K562 (cell line): Measurements from ENCODE around the gene TRIM25. TPM values are rescaled to one million over a fixed set of nuclear protein-coding genes. Genes with fewer than 3 reads are reported as not detected.

Experiments used
- ARID2 ChIP-seq: fragments of 450-650 bp; IDR thresholded peaks from 2 replicates; pipeline ENCODE4 v1.6.1; 2017; ENCODE audit warnings: antibody characterized with exemption, mild to moderate bottlenecking
- CEBPZ ChIP-seq: fragments of 150-350 bp; IDR thresholded peaks from 2 replicates; pipeline ENCODE4 v1.6.1; 2014; ENCODE audit warnings: low read depth, mild to moderate bottlenecking, low read length, borderline replicate concordance
- FOS ChIP-seq: IDR thresholded peaks from 3 replicates; pipeline ENCODE4 v1.6.1; 2011; ENCODE audit not compliant: insufficient read length; ENCODE audit errors: extremely low read depth
- FOSL1 ChIP-seq: fragments of 200-800 bp; sonication (Bioruptor generic); conservative IDR thresholded peaks from 2 replicates; pipeline ENCODE4 v1.6.1; 2016; ENCODE audit warnings: missing genetic modification characterization, missing compliant biosample characterization
- MAZ ChIP-seq, 2 experiments: fragments of 450-650 bp in 1 of 2; sonication (generic) in 1 of 2; formaldehyde crosslinking; IDR thresholded peaks in 1 of 2; conservative IDR thresholded peaks in 1 of 2; 2 replicates each; pipeline versions ENCODE4 v1.4.0 to v1.5.0; 2020; ENCODE audit warnings: mild to moderate bottlenecking in 1 of 2, missing genetic modification reagents in 1 of 2
- MTA3 ChIP-seq: fragments of 450-650 bp; formaldehyde crosslinking; IDR thresholded peaks from 2 replicates; pipeline ENCODE4 v1.6.1; 2017; ENCODE audit warnings: mild to moderate bottlenecking, borderline replicate concordance
- NR2C1 ChIP-seq, 2 experiments: fragments of 450-650 bp; IDR thresholded peaks; 2 replicates each; pipeline ENCODE4 v1.6.1; 2017; ENCODE audit warnings: mild to moderate bottlenecking in 2 of 2, antibody characterized with exemption in 1 of 2, inconsistent platforms in 1 of 2, missing compliant biosample characterization in 1 of 2, missing genetic modification characterization in 1 of 2
- NR2C2 ChIP-seq, 2 experiments: fragments of 200-800 bp in 1 of 2; sonication (Bioruptor generic) in 1 of 2; sonication (generic) in 1 of 2; formaldehyde crosslinking in 1 of 2; IDR thresholded peaks; 2 replicates each; pipeline versions ENCODE4 v1.6.1 to v1.8.0; 2016 to 2022; ENCODE audit warnings: mild to moderate bottlenecking in 1 of 2, missing compliant biosample characterization in 1 of 2, missing genetic modification characterization in 1 of 2, missing genetic modification reagents in 1 of 2
- PRDM10 ChIP-seq: fragments of 450-650 bp; IDR thresholded peaks from 2 replicates; pipeline ENCODE4 v1.6.1; 2018; ENCODE audit not compliant: partially characterized antibody
- RUNX1 ChIP-seq: sonication (generic); IDR thresholded peaks from 2 replicates; pipeline ENCODE4 v1.6.1; 2016; ENCODE audit warnings: antibody characterized with exemption, low read depth
- SMARCC2 ChIP-seq: fragments of 450-650 bp; IDR thresholded peaks from 2 replicates; pipeline ENCODE4 v1.6.1; 2017; ENCODE audit warnings: antibody characterized with exemption, moderate library complexity, mild to moderate bottlenecking, low read depth
- SOX6 ChIP-seq: fragments of 450-650 bp; IDR thresholded peaks from 2 replicates; pipeline ENCODE4 v1.6.1; 2014; ENCODE audit warnings: mild to moderate bottlenecking
- ZNF280A ChIP-seq: fragments of 450-650 bp; IDR thresholded peaks from 2 replicates; pipeline ENCODE4 v1.6.1; 2018; ENCODE audit warnings: mild to moderate bottlenecking, low read depth; ENCODE audit not compliant: partially characterized antibody
- ZNF780A ChIP-seq: fragments of 250-450 bp; sonication (Bioruptor Pico); IDR thresholded peaks from 2 replicates; pipeline ENCODE4 v1.5.0; 2021; ENCODE audit warnings: mild to moderate bottlenecking
- polyA plus RNA-seq, 8 experiments: library from polyadenylated mRNA; depleted of rRNA in 4 of 8; stranded (reverse) in 5 of 8; unstranded in 3 of 8; fragments of >200 nt; fragmentation: Nextera tagmentation in 2 of 8; fragmentation: Illumina TruSeq in 1 of 8; extraction: Ambion mirVana in 2 of 8; extraction: Trizol in 1 of 8; gene quantifications; 2 replicates each; pipeline versions ENCODE4 v1.2.1 to v1.2.3, GENCODE V29; 2011 to 2014; ENCODE audit warnings: inconsistent platforms in 1 of 8, missing spikeins in 1 of 8
- total RNA-seq, 7 experiments: library from RNA; depleted of rRNA in 6 of 7; stranded (reverse); fragments of >200 nt in 6 of 7; fragmentation: Illumina TruSeq in 2 of 7; extraction: Trizol in 2 of 7; gene quantifications; 2 replicates each; pipeline versions ENCODE4 v1.2.1 to v1.2.3, GENCODE V29; 2011 to 2021; ENCODE audit warnings: low replicate concordance in 1 of 7
- TF ChIP-seq, protein P1 (sequence below), 3 experiments: IDR thresholded peaks in 2 of 3; conservative IDR thresholded peaks in 1 of 3; 2 replicates each; pipeline ENCODE4 v1.5.1; 2011 to 2012; ENCODE audit warnings: low read length in 3 of 3, mild to moderate bottlenecking in 3 of 3, control low read depth in 2 of 3, improper control_type of control experiment in 1 of 3, inconsistent platforms in 1 of 3, low read depth in 1 of 3, mixed read lengths in 1 of 3, moderate library complexity in 1 of 3; ENCODE audit not compliant: insufficient read depth in 2 of 3

Gene TRIM25
- total and polyA plus RNA-seq, 9 of the 15 experiments (the other 6 are each of a cell fraction or from before 2014, with no cell fraction given) = 5.9 to 49.5 (median 24.5) TPM

DNA sequence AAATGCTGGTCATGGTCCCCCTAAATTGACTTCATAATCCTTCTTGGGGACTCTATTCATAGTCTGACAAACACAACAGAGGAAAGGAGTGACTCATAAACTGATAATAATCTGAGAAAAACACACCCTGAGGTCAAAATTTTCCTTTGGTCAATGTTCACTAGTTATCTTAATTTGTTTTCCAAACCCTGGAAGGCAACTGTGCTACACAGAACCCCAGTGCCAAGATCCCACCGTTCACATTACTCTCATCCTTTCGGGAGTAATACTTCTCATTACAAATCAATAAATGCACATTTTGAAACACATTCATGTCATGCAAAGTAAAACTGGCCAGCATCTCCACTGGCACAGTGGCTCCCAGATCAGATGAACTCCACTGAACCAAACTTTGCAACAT lies 23.8 kb upstream of the TRIM25 start (continued):
- TF ChIP-seq SMARCC2 (peak; percentile 70), MTA3 (peak; percentile 30; the same call in 1 of the 2 replicates), ZNF280A (no peak), SOX6 (0 out of 2 replicates have a peak, but pooled peaks have one; percentile 13), FOSL1 (tag) (peak; percentile 96), RUNX1 (no peak), NR2C2 (CRISPR knock-in tag; IDR thresholded peaks at IDR 0.05) (no peak), NR2C2 (tag; IDR thresholded peaks at IDR 0.05) (peak; percentile 48; the same call in 1 of the 2 replicates), FOS (peak; percentile 16), ARID2 (no peak), ZNF780A (no peak), PRDM10 (no peak), NR2C1 (IDR thresholded peaks at IDR 0.05) (no peak), NR2C1 (tag; IDR thresholded peaks at IDR 0.05) (0 out of 2 replicates have a peak, but pooled peaks have one; percentile 66), MAZ (CRISPR knock-in tag; conservative IDR thresholded peaks at IDR 0.05 in 1 of 2, IDR thresholded peaks at IDR 0.05 in 1 of 2) (no peak), CEBPZ (no peak)
- TF ChIP-seq, protein P1, sequence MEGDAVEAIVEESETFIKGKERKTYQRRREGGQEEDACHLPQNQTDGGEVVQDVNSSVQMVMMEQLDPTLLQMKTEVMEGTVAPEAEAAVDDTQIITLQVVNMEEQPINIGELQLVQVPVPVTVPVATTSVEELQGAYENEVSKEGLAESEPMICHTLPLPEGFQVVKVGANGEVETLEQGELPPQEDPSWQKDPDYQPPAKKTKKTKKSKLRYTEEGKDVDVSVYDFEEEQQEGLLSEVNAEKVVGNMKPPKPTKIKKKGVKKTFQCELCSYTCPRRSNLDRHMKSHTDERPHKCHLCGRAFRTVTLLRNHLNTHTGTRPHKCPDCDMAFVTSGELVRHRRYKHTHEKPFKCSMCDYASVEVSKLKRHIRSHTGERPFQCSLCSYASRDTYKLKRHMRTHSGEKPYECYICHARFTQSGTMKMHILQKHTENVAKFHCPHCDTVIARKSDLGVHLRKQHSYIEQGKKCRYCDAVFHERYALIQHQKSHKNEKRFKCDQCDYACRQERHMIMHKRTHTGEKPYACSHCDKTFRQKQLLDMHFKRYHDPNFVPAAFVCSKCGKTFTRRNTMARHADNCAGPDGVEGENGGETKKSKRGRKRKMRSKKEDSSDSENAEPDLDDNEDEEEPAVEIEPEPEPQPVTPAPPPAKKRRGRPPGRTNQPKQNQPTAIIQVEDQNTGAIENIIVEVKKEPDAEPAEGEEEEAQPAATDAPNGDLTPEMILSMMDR (IDR thresholded peaks at IDR 0.05 in 2 of 3, conservative IDR thresholded peaks at IDR 0.05 in 1 of 3; ENCODE audit: insufficient read depth in 2 of 3, low read depth in 1 of 3, low read length in 3 of 3) = no peak
